ENCODE measurements around the gene PPP2R5A.

The PPP2R5A gene

GRCh38 chr1:212284744-212285684, at the start of gene PPP2R5A:
TSS of gene PPP2R5A (plus strand) at chr1:212285410. CDS start at chr1:212286111, 701 bp downstream.
- DNase-seq = peak; percentile 99

DNA sequence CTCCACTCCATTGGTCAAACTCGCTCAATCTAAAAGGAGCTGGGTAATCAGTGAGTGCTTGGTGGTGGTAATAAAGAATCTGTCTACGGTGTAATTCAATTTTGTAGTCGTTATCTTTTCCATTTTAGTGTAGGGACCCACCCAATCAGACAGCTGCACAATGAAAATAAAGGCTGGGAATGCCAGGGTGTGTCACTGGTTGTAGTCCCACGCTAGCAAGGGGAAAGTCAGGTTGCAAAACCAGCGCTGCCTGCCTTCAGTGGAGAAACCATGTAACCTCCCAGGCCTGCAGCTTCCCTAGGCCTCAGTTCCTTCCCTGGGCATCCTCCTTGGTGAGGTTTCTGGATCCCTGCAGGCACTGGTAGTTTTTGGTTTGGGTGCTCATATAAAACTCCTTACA, 49.4 kb upstream of the PPP2R5A start:
- DNase-seq = no peak

DNA sequence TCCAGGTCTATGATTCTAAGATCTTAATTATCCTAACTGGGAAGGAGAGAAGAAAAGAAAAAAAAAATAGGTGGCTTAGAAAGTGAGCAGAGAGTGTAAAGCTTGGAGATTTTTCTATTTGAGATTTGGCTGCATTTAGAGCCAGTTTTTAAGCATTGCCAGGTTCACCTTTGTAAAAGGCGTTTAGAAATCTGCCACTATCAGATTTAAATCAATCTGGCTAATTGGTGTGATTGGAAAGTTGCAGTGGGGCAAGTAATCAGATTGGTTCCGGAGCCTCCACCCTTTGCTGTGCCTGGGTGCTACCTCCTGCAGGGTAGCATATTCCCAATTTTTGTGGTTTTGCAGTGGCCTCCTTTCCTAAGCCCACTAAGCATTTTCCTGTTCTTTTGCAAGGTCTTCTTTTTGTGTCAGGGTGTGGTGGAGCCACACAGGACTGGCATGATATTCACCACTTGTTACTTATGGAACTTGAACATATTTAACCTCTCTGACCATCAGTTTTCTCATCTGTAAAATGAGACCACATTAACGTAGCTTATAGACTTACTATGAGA, 48.5 kb upstream of the PPP2R5A start:
- DNase-seq = no peak

GRCh38 chr1:212237651-212238050, 47.6 kb upstream of the PPP2R5A start:
- no peak for DNase-seq

DNA sequence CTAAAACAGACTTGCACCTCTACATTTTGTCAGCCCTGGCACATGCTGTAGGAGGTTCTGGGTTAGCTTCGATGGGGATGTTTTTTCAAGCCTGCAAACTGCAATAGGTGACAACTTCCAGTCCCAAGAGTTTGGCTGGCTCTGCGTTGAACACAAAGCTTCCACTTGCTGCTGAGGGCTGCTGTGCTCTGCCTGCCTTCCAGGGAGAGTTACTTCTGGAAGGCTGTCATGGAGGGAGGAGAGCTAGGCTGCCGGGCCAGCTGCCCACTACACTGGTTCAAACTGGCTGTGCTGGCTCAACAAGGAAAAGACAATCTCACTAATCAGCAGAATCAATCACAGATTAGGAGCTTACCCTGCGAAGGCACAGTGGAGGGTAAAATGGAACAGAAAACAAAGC, 46.7 kb upstream of the PPP2R5A start:
- DNase-seq = no peak

GRCh38 chr1:212241501-212241900, 43.7 kb upstream of the PPP2R5A start:
- no peak for DNase-seq

- no peak for DNase-seq
Observed at GRCh38 chr1:212241957-212242287, 43.3 kb upstream of the PPP2R5A start.

DNA sequence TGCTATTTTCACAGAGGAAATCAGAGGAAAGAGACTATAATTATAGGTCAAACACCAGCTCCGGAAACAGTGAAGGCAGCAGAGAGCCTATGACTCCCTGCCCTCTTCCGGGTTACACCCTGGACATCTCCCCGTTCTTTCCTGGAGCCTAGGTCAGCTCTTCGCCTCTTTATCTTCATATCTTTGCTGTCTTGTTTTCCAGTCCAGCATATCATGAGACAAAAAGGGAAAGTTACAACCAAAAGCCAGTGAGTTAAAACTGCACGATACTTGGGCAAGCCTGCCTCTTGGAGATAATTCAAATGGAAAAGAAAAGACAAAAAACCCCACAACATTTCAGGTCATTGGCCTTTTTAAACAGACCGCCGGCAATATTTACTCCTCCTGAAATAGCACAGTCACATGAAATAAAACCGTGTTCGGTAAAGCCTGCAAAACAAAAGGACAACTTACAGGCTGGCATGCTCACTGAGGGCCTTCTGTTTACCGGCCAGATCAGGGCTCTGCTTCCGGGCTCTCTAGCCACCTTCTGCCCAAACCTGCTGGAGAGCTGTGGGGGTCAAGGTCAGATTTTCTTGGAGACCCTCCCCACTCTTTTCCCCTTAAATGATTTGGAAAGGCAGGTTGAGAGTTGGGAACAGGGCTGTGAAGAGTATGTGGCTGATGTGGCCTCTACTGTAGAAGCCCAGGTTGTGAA, 42.8 kb upstream of the PPP2R5A start:
- DNase-seq = no peak

GRCh38 chr1:212242985-212243308, 42.3 kb upstream of the PPP2R5A start:
- no peak for DNase-seq

DNA sequence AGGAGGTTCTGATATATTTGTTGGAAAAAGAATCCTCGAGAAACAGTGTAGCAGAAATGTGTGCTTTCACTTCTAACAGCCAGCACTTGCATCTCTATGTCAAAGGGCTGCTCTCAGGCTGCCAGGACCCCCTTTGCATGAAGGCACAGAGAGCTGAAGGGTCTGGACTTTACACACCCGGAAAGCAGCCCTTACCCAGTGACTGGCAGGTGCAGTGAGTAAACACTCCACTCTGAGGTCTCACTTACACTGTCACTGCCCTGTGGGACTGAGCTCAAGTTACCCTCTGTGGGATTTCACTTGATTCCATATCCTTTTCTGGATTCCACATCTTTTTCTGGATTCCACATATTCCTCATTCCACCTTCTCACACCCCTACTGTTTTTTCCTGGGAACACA, 40.8 kb upstream of the PPP2R5A start:
- DNase-seq = no peak

DNA sequence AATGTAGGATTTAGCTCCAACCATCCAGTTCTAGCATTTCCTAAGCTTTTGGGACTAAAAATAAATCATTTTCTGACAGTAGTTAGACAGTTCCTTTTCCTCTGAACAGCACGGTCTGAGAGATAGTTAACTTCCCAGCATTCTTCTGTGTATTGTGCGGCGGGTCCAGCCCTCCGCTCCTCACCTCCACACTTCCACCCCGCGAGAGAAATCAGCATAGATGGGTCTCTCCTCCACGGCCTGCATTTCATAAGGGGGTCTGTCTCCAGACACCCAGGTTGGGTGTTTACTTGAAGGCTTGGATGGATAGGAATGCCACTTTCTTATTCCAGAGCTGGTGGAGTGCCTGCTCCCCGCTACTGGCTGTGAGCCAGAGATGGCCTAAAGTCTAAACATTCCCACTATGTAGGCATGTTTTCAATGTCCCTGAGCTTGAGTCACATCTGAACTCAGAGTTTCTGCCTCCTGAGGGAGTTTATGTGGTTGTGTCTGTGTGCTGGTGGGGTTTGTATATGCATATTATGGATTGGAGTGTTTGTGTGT, 38.0 kb upstream of the PPP2R5A start:
- no peak for DNase-seq

- no peak for DNase-seq
Observed at GRCh38 chr1:212247988-212248387, 37.2 kb upstream of the PPP2R5A start.

- peak; percentile 36 for DNase-seq
Observed at GRCh38 chr1:212254853-212255363, 30.3 kb upstream of the PPP2R5A start.

- no peak for DNase-seq
Observed at GRCh38 chr1:212255705-212256307, 29.4 kb upstream of the PPP2R5A start.

GRCh38 chr1:212256369-212256768, 28.8 kb upstream of the PPP2R5A start:
- DNase-seq = peak; percentile 63

DNA sequence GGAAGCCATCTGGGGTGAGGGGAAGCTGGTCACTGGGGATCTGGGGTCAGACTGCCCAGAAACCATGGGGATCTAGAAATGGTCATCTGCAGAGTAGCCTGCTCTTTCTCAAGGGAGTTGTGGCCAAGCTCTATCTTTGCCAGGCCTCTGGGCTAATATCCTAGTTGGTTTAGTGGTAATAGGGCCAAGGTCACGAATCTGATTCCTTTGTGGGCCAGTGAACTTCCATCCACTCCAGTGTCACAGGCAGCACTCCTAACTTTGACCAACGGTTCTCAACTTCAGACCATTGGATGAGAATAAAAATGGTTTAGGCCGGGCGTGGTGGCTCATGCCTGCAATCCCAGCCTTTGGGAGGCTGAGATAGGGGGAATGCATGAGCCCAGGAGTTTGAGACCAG, 28.1 kb upstream of the PPP2R5A start:
- no peak for DNase-seq

DNA sequence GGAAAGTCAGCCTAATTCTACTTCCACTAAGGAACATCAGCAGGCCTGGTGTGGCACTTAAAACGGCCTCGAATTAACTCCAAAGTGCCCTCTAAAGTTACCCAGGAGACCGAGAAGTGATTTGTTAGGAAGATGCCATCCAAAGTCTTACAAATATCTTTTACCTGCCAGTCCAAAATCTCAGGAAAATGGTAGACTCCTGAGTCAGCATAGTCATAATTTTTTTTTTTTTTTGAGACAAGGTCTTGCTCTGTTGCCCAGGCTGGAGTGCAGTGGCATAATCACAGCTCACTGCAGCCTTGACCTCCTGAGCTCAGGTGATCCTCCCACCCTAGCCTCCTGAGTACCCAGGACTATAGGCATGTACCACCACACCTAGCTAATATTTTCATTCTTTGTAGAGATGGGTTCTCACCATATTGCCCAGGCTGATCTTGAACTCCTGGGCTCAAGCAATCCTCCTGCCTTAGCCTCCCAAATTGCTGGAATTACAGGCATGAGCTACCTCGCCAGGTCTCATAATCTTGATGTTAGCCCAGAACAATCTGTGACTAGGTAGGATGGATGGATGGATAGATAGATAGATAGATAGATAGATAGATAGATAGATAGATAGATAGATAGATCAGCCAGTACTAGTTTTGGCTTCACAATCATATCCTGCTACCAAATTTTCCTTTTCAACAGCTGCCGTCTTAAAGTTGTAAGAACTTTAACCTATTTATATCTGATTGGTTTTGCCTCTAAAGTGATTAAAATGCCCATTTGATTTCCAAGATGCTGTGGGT, 25.3 kb upstream of the PPP2R5A start:
- DNase-seq = no peak

DNA sequence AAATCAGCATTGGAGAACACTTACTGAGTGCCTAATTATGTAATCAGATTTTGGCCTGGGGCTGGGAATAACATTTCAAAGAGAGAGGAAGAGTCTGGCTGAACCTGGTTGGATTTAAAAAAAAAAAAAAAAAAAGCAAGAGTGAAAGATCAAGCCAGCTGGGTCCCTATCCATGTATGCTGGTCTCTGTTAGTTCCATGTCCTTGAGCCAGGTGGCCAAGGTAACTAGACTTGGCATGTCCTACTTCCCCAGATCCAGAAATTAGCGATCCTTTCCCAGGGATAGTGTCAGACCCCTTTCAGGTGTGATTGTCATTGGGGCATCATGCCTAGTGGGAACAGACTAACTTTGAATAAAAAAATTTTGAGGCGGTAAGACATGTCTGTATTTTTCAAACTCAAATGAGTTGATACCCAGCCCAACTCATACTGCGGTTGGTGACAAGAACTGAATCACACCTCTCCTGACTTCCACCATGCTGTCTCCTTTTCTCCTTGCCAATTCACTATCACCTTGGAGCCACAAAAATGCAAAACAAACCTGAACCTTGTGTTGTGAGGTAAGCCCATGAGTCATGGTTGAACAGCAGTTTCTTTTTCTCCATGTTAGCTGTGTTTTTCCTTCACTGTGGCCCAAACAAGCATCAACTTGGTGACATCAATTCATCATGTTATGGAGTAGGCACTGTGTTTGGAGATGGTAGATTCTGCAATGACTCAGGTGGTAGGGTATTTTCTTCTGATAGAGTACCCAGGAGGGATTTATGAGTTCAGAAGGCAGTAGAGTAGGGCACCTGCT, 24.5 kb upstream of the PPP2R5A start:
- no peak for DNase-seq

- DNase-seq = no peak
Observed at GRCh38 chr1:212261361-212261929, 23.8 kb upstream of the PPP2R5A start.

- no peak for DNase-seq
Observed at GRCh38 chr1:212267017-212267416, 18.2 kb upstream of the PPP2R5A start.

GRCh38 chr1:212267460-212267859, 17.8 kb upstream of the PPP2R5A start:
- no peak for DNase-seq
